HL-60/S4 (cell line): ENCODE data around the gene PRPF31.

Source experiments
- in situ Hi-C: fragments of 300-500 bp; cut with MboI; formaldehyde crosslinking; loops from 2 replicates; pipeline ENCODE4 v1.14.3; 2022; ENCODE audit warnings: low sequenced_read_pairs

The PRPF31 gene

GRCh38 chr19:54138489-54139256, 23.1 kb downstream of the PRPF31 start:
- in situ Hi-C loops: no loop called here

GRCh38 chr19:54141356-54141755, 25.8 kb downstream of the PRPF31 start:
- in situ Hi-C loops: no loop called here

GRCh38 chr19:54142166-54142780, 26.7 kb downstream of the PRPF31 start:
- in situ Hi-C loops: no loop called here

GRCh38 chr19:54145541-54146158, 30.1 kb downstream of the PRPF31 start:
- in situ Hi-C loops: no loop called here

- in situ Hi-C loops: no loop called here
Measured at GRCh38 chr19:54147676-54148075, 32.1 kb downstream of the PRPF31 start.

- in situ Hi-C loops: no loop called here
Measured at GRCh38 chr19:54148158-54148557, 32.6 kb downstream of the PRPF31 start.

GRCh38 chr19:54149021-54149812, 33.7 kb downstream of the PRPF31 start:
- in situ Hi-C loops: no loop called here

- in situ Hi-C loops: no loop called here
Measured at GRCh38 chr19:54151362-54152035, 35.9 kb downstream of the PRPF31 start.

- in situ Hi-C loops: no loop called here
Measured at GRCh38 chr19:54152267-54152666, 36.7 kb downstream of the PRPF31 start.

- in situ Hi-C loops: no loop called here
Measured at GRCh38 chr19:54152878-54153524, 37.4 kb downstream of the PRPF31 start.

- in situ Hi-C loops: no loop called here
Measured at GRCh38 chr19:54153731-54154326, 38.3 kb downstream of the PRPF31 start.

GRCh38 chr19:54154603-54155345, 39.2 kb downstream of the PRPF31 start:
- in situ Hi-C loops: no loop called here

GRCh38 chr19:54155694-54156093, 40.1 kb downstream of the PRPF31 start:
- in situ Hi-C loops: no loop called here

GRCh38 chr19:54156490-54156889, 40.9 kb downstream of the PRPF31 start:
- in situ Hi-C loops: no loop called here

GRCh38 chr19:54156953-54157352, 41.4 kb downstream of the PRPF31 start:
- in situ Hi-C loops: no loop called here

- in situ Hi-C loops: no loop called here
Measured at GRCh38 chr19:54158812-54159351, 43.3 kb downstream of the PRPF31 start.

- in situ Hi-C loops: no loop called here
Measured at GRCh38 chr19:54159352-54160181, 44.0 kb downstream of the PRPF31 start, which contains the start of gene LENG1. Gene LENG1 (minus strand): TSS chr19:54159721. CDS start chr19:54159695, 26 bp downstream.
